ENCODE measurements around the gene DOK3.

DNA sequence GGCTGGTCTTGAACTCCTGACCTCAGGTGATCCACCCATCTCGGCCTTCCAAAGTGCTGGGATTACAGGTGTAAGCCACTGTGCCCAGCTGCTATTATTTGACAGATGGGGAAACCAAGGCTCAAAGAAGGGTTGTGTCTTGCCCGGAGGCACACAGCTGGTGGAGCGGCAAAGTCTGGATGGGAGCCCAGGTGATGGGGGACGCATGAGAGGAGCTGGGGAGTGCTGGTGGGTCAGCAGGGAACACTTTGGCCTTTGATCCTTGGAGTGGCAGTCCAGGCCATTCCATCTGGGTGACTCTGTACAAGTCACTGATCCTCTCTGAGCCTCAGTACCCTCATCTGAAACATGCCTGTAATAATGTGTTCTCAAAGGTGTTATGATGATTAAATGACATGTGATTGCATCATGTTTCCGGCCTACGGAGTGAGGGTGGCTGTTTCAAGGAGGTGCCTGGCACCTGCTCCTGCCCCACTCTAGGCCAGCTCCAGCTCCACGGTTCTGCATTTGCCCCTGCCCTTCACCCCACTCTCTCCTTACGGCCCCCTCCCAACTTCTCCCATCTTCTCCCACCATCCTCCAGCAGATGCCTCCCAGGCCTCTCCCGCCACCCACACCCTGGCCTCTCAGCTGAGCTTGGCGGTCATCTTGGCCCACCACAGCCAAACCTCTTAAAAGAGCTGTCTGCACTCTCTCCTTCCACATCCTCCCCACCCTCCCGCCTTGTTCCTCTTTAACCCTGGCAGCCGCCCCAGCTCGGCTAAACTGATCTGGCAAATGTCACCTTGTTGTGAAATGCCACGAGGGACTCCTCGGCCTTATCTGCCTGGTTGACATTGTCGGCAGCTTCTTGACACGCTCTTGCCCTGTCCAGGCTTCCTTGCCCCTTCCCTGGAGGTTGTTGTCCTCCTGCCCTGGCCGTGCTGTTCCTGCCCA is 30.6 kb downstream of the DOK3 start:
- TF ChIP-seq, protein P1, sequence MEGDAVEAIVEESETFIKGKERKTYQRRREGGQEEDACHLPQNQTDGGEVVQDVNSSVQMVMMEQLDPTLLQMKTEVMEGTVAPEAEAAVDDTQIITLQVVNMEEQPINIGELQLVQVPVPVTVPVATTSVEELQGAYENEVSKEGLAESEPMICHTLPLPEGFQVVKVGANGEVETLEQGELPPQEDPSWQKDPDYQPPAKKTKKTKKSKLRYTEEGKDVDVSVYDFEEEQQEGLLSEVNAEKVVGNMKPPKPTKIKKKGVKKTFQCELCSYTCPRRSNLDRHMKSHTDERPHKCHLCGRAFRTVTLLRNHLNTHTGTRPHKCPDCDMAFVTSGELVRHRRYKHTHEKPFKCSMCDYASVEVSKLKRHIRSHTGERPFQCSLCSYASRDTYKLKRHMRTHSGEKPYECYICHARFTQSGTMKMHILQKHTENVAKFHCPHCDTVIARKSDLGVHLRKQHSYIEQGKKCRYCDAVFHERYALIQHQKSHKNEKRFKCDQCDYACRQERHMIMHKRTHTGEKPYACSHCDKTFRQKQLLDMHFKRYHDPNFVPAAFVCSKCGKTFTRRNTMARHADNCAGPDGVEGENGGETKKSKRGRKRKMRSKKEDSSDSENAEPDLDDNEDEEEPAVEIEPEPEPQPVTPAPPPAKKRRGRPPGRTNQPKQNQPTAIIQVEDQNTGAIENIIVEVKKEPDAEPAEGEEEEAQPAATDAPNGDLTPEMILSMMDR (IDR thresholded peaks at IDR 0.05; ENCODE audit: insufficient read depth, low read depth, low read length), result no peak
- no peak for TF ChIP-seq EZH2 (IDR thresholded peaks at IDR 0.05; ENCODE audit: insufficient read depth, low read length)
